HEK293 (cell line): ENCODE data around the gene GAL3ST1.

Experiments used
- CTCF ChIA-PET: fragments of 350-600 bp; formaldehyde crosslinking; extraction: SDS; loops from one replicate; lab custom pipeline; 2021; ENCODE audit warnings: antibody characterized with exemption; lab: Yijun Ruan, JAX
- POLR2A ChIA-PET: fragments of 300-600 bp; formaldehyde crosslinking; extraction: SDS; loops from one replicate; lab custom pipeline; 2020; ENCODE audit warnings: antibody characterized with exemption, inconsistent platforms; lab: Yijun Ruan, JAX
- H3K27ac ChIP-seq: fragments of 200-500 bp; sonication (Bioruptor generic); 2 replicates; pipeline ENCODE4 v1.5.1; 2014; ENCODE audit warnings: low read depth, low read length, control low read depth, inconsistent platforms; ENCODE audit errors: extremely low read depth
- H3K36me3 ChIP-seq, 2 experiments: fragments of 200-500 bp in 1 of 2; sonication (Bioruptor generic) in 1 of 2; 1 replicate in 1 of 2; 2 replicates in 1 of 2; pipeline ENCODE4 v1.5.1; 2014 to 2017; ENCODE audit warnings: inconsistent platforms in 2 of 2, low read length in 2 of 2; ENCODE audit not compliant: control insufficient read depth in 2 of 2, insufficient read depth in 1 of 2
- H3K4me1 ChIP-seq: fragments of 200-500 bp; sonication (Bioruptor generic); 2 replicates; pipeline ENCODE4 v1.5.1; 2014; ENCODE audit warnings: mild to moderate bottlenecking, low read length, inconsistent platforms; ENCODE audit not compliant: control insufficient read depth, insufficient read depth
- H3K4me3 ChIP-seq: 2 replicates; pipeline ENCODE4 v1.5.1; 2011; ENCODE audit warnings: low read depth, mild to moderate bottlenecking, control low read depth, low read length, moderate library complexity
- H3K9me3 ChIP-seq: fragments of 200-500 bp; sonication (Bioruptor generic); 2 replicates; pipeline ENCODE4 v1.5.1; 2014; ENCODE audit warnings: low read depth, low read length, inconsistent platforms; ENCODE audit not compliant: control insufficient read depth, insufficient read depth
- ATF2 ChIP-seq: fragments of 450-650 bp; formaldehyde crosslinking; IDR thresholded peaks from 2 replicates; pipeline ENCODE4 v1.5.1; 2016; ENCODE audit warnings: missing biosample characterization, missing genetic modification characterization, low read depth
- PRDM1 ChIP-seq: fragments of 450-650 bp; formaldehyde crosslinking; IDR thresholded peaks from 2 replicates; pipeline ENCODE4; 2016; ENCODE audit warnings: missing biosample characterization, missing genetic modification characterization
- REPIN1 ChIP-seq: fragments of 450-650 bp; formaldehyde crosslinking; IDR thresholded peaks from 2 replicates; pipeline ENCODE4 v1.5.1; 2017; ENCODE audit warnings: missing biosample characterization, missing genetic modification characterization, low read depth
- SCRT2 ChIP-seq: fragments of 450-650 bp; formaldehyde crosslinking; IDR thresholded peaks from 2 replicates; pipeline ENCODE4 v1.5.1; 2016; ENCODE audit warnings: missing biosample characterization, missing genetic modification characterization
- YY2 ChIP-seq: fragments of 450-650 bp; formaldehyde crosslinking; IDR thresholded peaks from 2 replicates; pipeline ENCODE4 v1.5.1; 2016; ENCODE audit warnings: missing biosample characterization, missing genetic modification characterization
- ZBTB8A ChIP-seq: fragments of 450-650 bp; formaldehyde crosslinking; IDR thresholded peaks from 2 replicates; pipeline ENCODE4 v1.5.1; 2016; ENCODE audit warnings: missing biosample characterization, missing genetic modification characterization
- ZNF10 ChIP-seq: fragments of 450-650 bp; formaldehyde crosslinking; IDR thresholded peaks from 2 replicates; pipeline ENCODE4 v1.5.1; 2017; ENCODE audit warnings: missing biosample characterization, missing genetic modification characterization
- ZNF157 ChIP-seq: fragments of 450-650 bp; formaldehyde crosslinking; IDR thresholded peaks from 2 replicates; pipeline ENCODE4 v1.5.1; 2016; ENCODE audit warnings: missing biosample characterization, missing genetic modification characterization
- ZNF169 ChIP-seq: fragments of 450-650 bp; formaldehyde crosslinking; IDR thresholded peaks from 2 replicates; pipeline ENCODE4 v1.5.1; 2016; ENCODE audit warnings: missing biosample characterization, missing genetic modification characterization
- ZNF335 ChIP-seq: fragments of 450-650 bp; formaldehyde crosslinking; conservative IDR thresholded peaks from 2 replicates; pipeline ENCODE4 v1.5.1; 2016; ENCODE audit warnings: missing biosample characterization, missing genetic modification characterization
- ZNF416 ChIP-seq: fragments of 450-650 bp; formaldehyde crosslinking; IDR thresholded peaks from 2 replicates; pipeline ENCODE4 v1.5.1; 2016; ENCODE audit warnings: missing biosample characterization, missing genetic modification characterization
- ZNF518A ChIP-seq: fragments of 450-650 bp; formaldehyde crosslinking; conservative IDR thresholded peaks from 2 replicates; pipeline ENCODE4 v1.5.1; 2016; ENCODE audit warnings: low read depth, missing biosample characterization, missing genetic modification characterization
- ZNF549 ChIP-seq: fragments of 450-650 bp; IDR thresholded peaks from 2 replicates; pipeline ENCODE4 v1.5.1; 2018; ENCODE audit warnings: missing biosample characterization, missing genetic modification characterization, mild to moderate bottlenecking, inconsistent platforms, moderate library complexity
- ZNF561 ChIP-seq: fragments of 450-650 bp; IDR thresholded peaks from 2 replicates; pipeline ENCODE4 v1.5.1; 2018; ENCODE audit warnings: missing biosample characterization, missing genetic modification characterization, borderline replicate concordance
- ZNF623 ChIP-seq: fragments of 450-650 bp; formaldehyde crosslinking; IDR thresholded peaks from 2 replicates; pipeline ENCODE4 v1.5.1; 2016; ENCODE audit warnings: missing biosample characterization, missing genetic modification characterization
- ZNF747 ChIP-seq: fragments of 450-650 bp; formaldehyde crosslinking; IDR thresholded peaks from 2 replicates; pipeline ENCODE4 v1.5.1; 2016; ENCODE audit warnings: missing biosample characterization, missing genetic modification characterization
- ZNF776 ChIP-seq: fragments of 450-650 bp; formaldehyde crosslinking; IDR thresholded peaks from 2 replicates; pipeline ENCODE4 v1.5.0; 2017; ENCODE audit warnings: missing biosample characterization, missing genetic modification characterization, borderline replicate concordance
- ZNF792 ChIP-seq: fragments of 450-650 bp; formaldehyde crosslinking; IDR thresholded peaks from 2 replicates; pipeline ENCODE4 v1.5.1; 2016; ENCODE audit warnings: missing biosample characterization, missing genetic modification characterization
- TF ChIP-seq, protein P1 (sequence below): fragments of 450-650 bp; IDR thresholded peaks from 2 replicates; pipeline ENCODE4 v1.5.1; 2018; ENCODE audit warnings: missing biosample characterization, missing genetic modification characterization

Gene GAL3ST1

GRCh38 chr22:30537083-30537731 is 37.3 kb downstream of the GAL3ST1 start:
- no peaks in the 10 kb centered on the region for H3K9me3 ChIP-seq
- POLR2A ChIA-PET: no interaction called here
- no peak overlapping the region for H3K27ac ChIP-seq
- no peak for TF ChIP-seq ZNF792 (tag by site-specific recombination)
- TF ChIP-seq ATF2 (tag by site-specific recombination): no peak
- TF ChIP-seq SCRT2 (tag by site-specific recombination): no peak
- no peak for TF ChIP-seq ZNF747 (tag by site-specific recombination)
- TF ChIP-seq ZNF549 (tag by site-specific recombination): no peak
- no peak for TF ChIP-seq ZNF776
- TF ChIP-seq, protein P1, sequence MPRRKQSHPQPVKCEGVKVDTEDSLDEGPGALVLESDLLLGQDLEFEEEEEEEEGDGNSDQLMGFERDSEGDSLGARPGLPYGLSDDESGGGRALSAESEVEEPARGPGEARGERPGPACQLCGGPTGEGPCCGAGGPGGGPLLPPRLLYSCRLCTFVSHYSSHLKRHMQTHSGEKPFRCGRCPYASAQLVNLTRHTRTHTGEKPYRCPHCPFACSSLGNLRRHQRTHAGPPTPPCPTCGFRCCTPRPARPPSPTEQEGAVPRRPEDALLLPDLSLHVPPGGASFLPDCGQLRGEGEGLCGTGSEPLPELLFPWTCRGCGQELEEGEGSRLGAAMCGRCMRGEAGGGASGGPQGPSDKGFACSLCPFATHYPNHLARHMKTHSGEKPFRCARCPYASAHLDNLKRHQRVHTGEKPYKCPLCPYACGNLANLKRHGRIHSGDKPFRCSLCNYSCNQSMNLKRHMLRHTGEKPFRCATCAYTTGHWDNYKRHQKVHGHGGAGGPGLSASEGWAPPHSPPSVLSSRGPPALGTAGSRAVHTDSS (tag by site-specific recombination): no peak
- no peak for TF ChIP-seq ZNF157 (tag by site-specific recombination)
- TF ChIP-seq ZNF169: no peak
- no peak for TF ChIP-seq ZNF623 (tag by site-specific recombination)
- TF ChIP-seq ZNF561 (tag by site-specific recombination): no peak
- TF ChIP-seq REPIN1 (tag by site-specific recombination): no peak
- TF ChIP-seq PRDM1 (tag by site-specific recombination): no peak
- no peak for TF ChIP-seq ZNF518A (tag by site-specific recombination)
- no peak for TF ChIP-seq ZNF416 (tag by site-specific recombination)
- no peak for TF ChIP-seq ZBTB8A (tag by site-specific recombination)
- no peak for TF ChIP-seq ZNF10 (tag by site-specific recombination)
- no peak for TF ChIP-seq YY2 (tag by site-specific recombination)
- no peak for TF ChIP-seq ZNF335 (tag by site-specific recombination)
- no peaks in the 10 kb centered on the region for H3K36me3 ChIP-seq
- H3K4me3 ChIP-seq: no peak overlapping the region
- CTCF ChIA-PET: interaction anchor here (0.7 kb wide), 1 partner anchor 93 kb away, joined by 3 read pairs; no protein-coding TSS in a partner anchor
- H3K4me1 ChIP-seq: no peaks in the 10 kb centered on the region
